T-helper 1 cell treated with Interleukin-12 subunit alpha and Interleukin-12 subunit beta and Interleukin-4 antibody, amounts not matched to agents 30 μg/mL and 1 μg/mL, for 36 hours (primary cell): ENCODE results near the gene SCAP.

Experiments used
- H3K27ac Mint-ChIP-seq: one replicate; pipeline ENCODE4 v1.8.0; 2021; ENCODE audit warnings: mild to moderate bottlenecking, mixed read lengths
- H3K27me3 Mint-ChIP-seq: one replicate; pipeline ENCODE4 v1.8.0; 2021; ENCODE audit warnings: low read depth, mixed read lengths
- H3K36me3 Mint-ChIP-seq: one replicate; pipeline ENCODE4 v1.8.0; 2021; ENCODE audit warnings: low read depth, mixed read lengths
- H3K4me1 Mint-ChIP-seq: one replicate; pipeline ENCODE4 v1.8.0; 2021; ENCODE audit warnings: low read depth, mixed read lengths
- H3K4me3 Mint-ChIP-seq: one replicate; pipeline ENCODE4 v1.8.0; 2021; ENCODE audit warnings: mild to moderate bottlenecking, moderate library complexity, mixed read lengths
- H3K9me3 Mint-ChIP-seq: one replicate; pipeline ENCODE4 v1.8.0; 2021; ENCODE audit warnings: mixed read lengths

The SCAP gene

GRCh38 chr3:47409284-47409683, 66.5 kb downstream of the SCAP start:
- no peaks in the 10 kb centered on the region for H3K9me3 Mint-ChIP-seq
- H3K36me3 Mint-ChIP-seq: peaks cover 7% of the 10 kb centered on the region
- no peaks in the 10 kb centered on the region for H3K27me3 Mint-ChIP-seq
- no peak overlapping the region for H3K27ac Mint-ChIP-seq
- no peak overlapping the region for H3K4me3 Mint-ChIP-seq
- H3K4me1 Mint-ChIP-seq: no peaks in the 10 kb centered on the region

- H3K9me3 Mint-ChIP-seq: no peaks in the 10 kb centered on the region
- H3K4me3 Mint-ChIP-seq: no peak overlapping the region
- H3K27me3 Mint-ChIP-seq: no peaks in the 10 kb centered on the region
- H3K36me3 Mint-ChIP-seq: peaks cover 7% of the 10 kb centered on the region
- H3K4me1 Mint-ChIP-seq: no peaks in the 10 kb centered on the region
- H3K27ac Mint-ChIP-seq: no peak overlapping the region
Measured at GRCh38 chr3:47408839-47409229, 66.9 kb downstream of the SCAP start.

- Mint-ChIP-seq H3K36me3 (peaks cover 4% of the 10 kb centered on the region), H3K9me3 (no peaks in the 10 kb centered on the region), H3K4me1 (no peaks in the 10 kb centered on the region), H3K4me3 (no peak overlapping the region), H3K27ac (no peak overlapping the region), H3K27me3 (no peaks in the 10 kb centered on the region)
Measured at GRCh38 chr3:47407896-47408838, 67.6 kb downstream of the SCAP start.

GRCh38 chr3:47407237-47407636, 68.5 kb downstream of the SCAP start:
- no peak overlapping the region for H3K27ac Mint-ChIP-seq
- H3K4me3 Mint-ChIP-seq: no peak overlapping the region
- peaks cover 2% of the 10 kb centered on the region for H3K36me3 Mint-ChIP-seq

GRCh38 chr3:47406762-47407149, 69.0 kb downstream of the SCAP start:
- H3K4me3 Mint-ChIP-seq: no peak overlapping the region
- H3K27me3 Mint-ChIP-seq: no peaks in the 10 kb centered on the region
- no peaks in the 10 kb centered on the region for H3K4me1 Mint-ChIP-seq
- H3K27ac Mint-ChIP-seq: no peak overlapping the region
- H3K9me3 Mint-ChIP-seq: no peaks in the 10 kb centered on the region
- peaks cover 2% of the 10 kb centered on the region for H3K36me3 Mint-ChIP-seq

More at GRCh38 chr3:47407237-47407636, 68.5 kb downstream of the SCAP start:
- Mint-ChIP-seq H3K27me3 (no peaks in the 10 kb centered on the region), H3K4me1 (no peaks in the 10 kb centered on the region), H3K9me3 (no peaks in the 10 kb centered on the region)

- H3K4me3 Mint-ChIP-seq: no peak overlapping the region
- no peaks in the 10 kb centered on the region for H3K27me3 Mint-ChIP-seq
- H3K27ac Mint-ChIP-seq: no peak overlapping the region
- H3K9me3 Mint-ChIP-seq: no peaks in the 10 kb centered on the region
- H3K4me1 Mint-ChIP-seq: no peaks in the 10 kb centered on the region
- H3K36me3 Mint-ChIP-seq: no peaks in the 10 kb centered on the region
Measured at GRCh38 chr3:47405820-47406761, 69.7 kb downstream of the SCAP start.

GRCh38 chr3:47404955-47405790, 70.6 kb downstream of the SCAP start:
- no peaks in the 10 kb centered on the region for H3K9me3 Mint-ChIP-seq
- H3K36me3 Mint-ChIP-seq: no peaks in the 10 kb centered on the region
- H3K27me3 Mint-ChIP-seq: no peaks in the 10 kb centered on the region
- no peak overlapping the region for H3K4me3 Mint-ChIP-seq
- no peak overlapping the region for H3K27ac Mint-ChIP-seq
- H3K4me1 Mint-ChIP-seq: no peaks in the 10 kb centered on the region

- no peak overlapping the region for H3K4me3 Mint-ChIP-seq
- H3K9me3 Mint-ChIP-seq: no peaks in the 10 kb centered on the region
- H3K27me3 Mint-ChIP-seq: no peaks in the 10 kb centered on the region
- H3K27ac Mint-ChIP-seq: no peak overlapping the region
- no peaks in the 10 kb centered on the region for H3K4me1 Mint-ChIP-seq
- H3K36me3 Mint-ChIP-seq: no peaks in the 10 kb centered on the region
Measured at GRCh38 chr3:47404431-47404876, 71.3 kb downstream of the SCAP start.

GRCh38 chr3:47399531-47400270, 76.0 kb downstream of the SCAP start:
- Mint-ChIP-seq H3K4me1 (peaks cover 15% of the 10 kb centered on the region), H3K9me3 (no peaks in the 10 kb centered on the region), H3K27me3 (no peaks in the 10 kb centered on the region), H3K27ac (no peak overlapping the region), H3K4me3 (no peak overlapping the region), H3K36me3 (peaks cover 10% of the 10 kb centered on the region)

GRCh38 chr3:47399016-47399415, 76.7 kb downstream of the SCAP start:
- no peaks in the 10 kb centered on the region for H3K27me3 Mint-ChIP-seq
- H3K36me3 Mint-ChIP-seq: peaks cover 10% of the 10 kb centered on the region
- no peak overlapping the region for H3K4me3 Mint-ChIP-seq
- H3K4me1 Mint-ChIP-seq: peaks cover 15% of the 10 kb centered on the region
- no peaks in the 10 kb centered on the region for H3K9me3 Mint-ChIP-seq
- no peak overlapping the region for H3K27ac Mint-ChIP-seq

- no peak overlapping the region for H3K27ac Mint-ChIP-seq
Measured at GRCh38 chr3:47398228-47398627, 77.5 kb downstream of the SCAP start.

GRCh38 chr3:47394881-47395280, 80.9 kb downstream of the SCAP start:
- no peak overlapping the region for H3K27ac Mint-ChIP-seq
- H3K4me1 Mint-ChIP-seq: peaks cover 15% of the 10 kb centered on the region
- no peaks in the 10 kb centered on the region for H3K9me3 Mint-ChIP-seq
- H3K4me3 Mint-ChIP-seq: no peak overlapping the region
- H3K27me3 Mint-ChIP-seq: no peaks in the 10 kb centered on the region
- H3K36me3 Mint-ChIP-seq: peaks cover 10% of the 10 kb centered on the region

More at GRCh38 chr3:47398228-47398627, 77.5 kb downstream of the SCAP start:
- H3K27me3 Mint-ChIP-seq: no peaks in the 10 kb centered on the region
- H3K9me3 Mint-ChIP-seq: no peaks in the 10 kb centered on the region
- no peak overlapping the region for H3K4me3 Mint-ChIP-seq
- peaks cover 15% of the 10 kb centered on the region for H3K4me1 Mint-ChIP-seq
- peaks cover 10% of the 10 kb centered on the region for H3K36me3 Mint-ChIP-seq

- peaks cover 14% of the 10 kb centered on the region for H3K4me1 Mint-ChIP-seq
- H3K36me3 Mint-ChIP-seq: peaks cover 10% of the 10 kb centered on the region
- no peaks in the 10 kb centered on the region for H3K27me3 Mint-ChIP-seq
- H3K4me3 Mint-ChIP-seq: no peak overlapping the region
- no peaks in the 10 kb centered on the region for H3K9me3 Mint-ChIP-seq
- H3K27ac Mint-ChIP-seq: no peak overlapping the region
Measured at GRCh38 chr3:47394140-47394870, 81.4 kb downstream of the SCAP start.
